ENCODE results near the gene UNC13B.

DNA sequence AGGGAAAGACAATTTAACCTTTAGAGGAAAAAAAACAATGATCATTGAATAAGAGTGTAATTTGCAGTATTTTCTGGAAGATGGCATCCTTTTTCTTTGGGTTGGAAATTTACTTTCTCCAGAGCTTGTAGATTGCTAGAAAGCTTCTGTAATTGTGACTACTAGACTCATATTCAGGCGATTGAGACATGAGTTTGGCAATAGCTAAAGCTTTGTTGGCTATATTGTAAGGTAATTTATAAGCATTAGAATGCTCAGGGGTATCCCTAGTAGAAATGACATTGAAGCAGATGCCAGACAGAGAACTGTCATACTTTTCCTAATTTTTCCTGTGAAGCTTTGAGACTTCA is 115.3 kb downstream of the UNC13B start:
- TF ChIP-seq, protein P1, sequence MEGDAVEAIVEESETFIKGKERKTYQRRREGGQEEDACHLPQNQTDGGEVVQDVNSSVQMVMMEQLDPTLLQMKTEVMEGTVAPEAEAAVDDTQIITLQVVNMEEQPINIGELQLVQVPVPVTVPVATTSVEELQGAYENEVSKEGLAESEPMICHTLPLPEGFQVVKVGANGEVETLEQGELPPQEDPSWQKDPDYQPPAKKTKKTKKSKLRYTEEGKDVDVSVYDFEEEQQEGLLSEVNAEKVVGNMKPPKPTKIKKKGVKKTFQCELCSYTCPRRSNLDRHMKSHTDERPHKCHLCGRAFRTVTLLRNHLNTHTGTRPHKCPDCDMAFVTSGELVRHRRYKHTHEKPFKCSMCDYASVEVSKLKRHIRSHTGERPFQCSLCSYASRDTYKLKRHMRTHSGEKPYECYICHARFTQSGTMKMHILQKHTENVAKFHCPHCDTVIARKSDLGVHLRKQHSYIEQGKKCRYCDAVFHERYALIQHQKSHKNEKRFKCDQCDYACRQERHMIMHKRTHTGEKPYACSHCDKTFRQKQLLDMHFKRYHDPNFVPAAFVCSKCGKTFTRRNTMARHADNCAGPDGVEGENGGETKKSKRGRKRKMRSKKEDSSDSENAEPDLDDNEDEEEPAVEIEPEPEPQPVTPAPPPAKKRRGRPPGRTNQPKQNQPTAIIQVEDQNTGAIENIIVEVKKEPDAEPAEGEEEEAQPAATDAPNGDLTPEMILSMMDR (IDR thresholded peaks at IDR 0.05) = no peak
- TF ChIP-seq POLR2A (IDR thresholded peaks at IDR 0.05) = no peak
